Liver (tissue), 9 donors: ENCODE data around the gene SRP19. TPM values are rescaled to one million over a fixed set of nuclear protein-coding genes. Genes with fewer than 3 reads are reported as not detected.

Experiments used
- DNase-seq: peaks from one replicate; pipeline ENCODE4 v3.0.0-alpha.2; 2017; ENCODE audit warnings: low spot score
- H3K27ac ChIP-seq, 2 donors: one replicate each; pipeline ENCODE4 v1.7.0; 2013; ENCODE audit warnings: inconsistent platforms in 2 of 2, low read length in 2 of 2, control low read depth in 1 of 2, low read depth in 1 of 2, mild to moderate bottlenecking in 1 of 2
- H3K27me3 ChIP-seq, 4 donors: one replicate each; pipeline versions ENCODE4 v1.6.1 to v1.7.0; 2013; ENCODE audit warnings: low read length in 3 of 4, inconsistent platforms in 1 of 4, mild to moderate bottlenecking in 1 of 4, moderate library complexity in 1 of 4; ENCODE audit not compliant: control insufficient read depth in 4 of 4, insufficient read depth in 4 of 4
- H3K36me3 ChIP-seq, 4 donors: one replicate each; pipeline versions ENCODE4 v1.6.1 to v1.7.0; 2013; ENCODE audit warnings: low read length in 3 of 4, mild to moderate bottlenecking in 3 of 4, low read depth in 1 of 4, moderate library complexity in 1 of 4; ENCODE audit not compliant: control insufficient read depth in 4 of 4, insufficient read depth in 3 of 4
- H3K4me1 ChIP-seq, 4 donors: one replicate each; pipeline versions ENCODE4 v1.6.1 to v1.7.0; 2013; ENCODE audit warnings: low read length in 3 of 4, mild to moderate bottlenecking in 3 of 4, moderate library complexity in 1 of 4; ENCODE audit not compliant: control insufficient read depth in 4 of 4, insufficient read depth in 4 of 4
- H3K4me3 ChIP-seq, 3 donors: one replicate each; pipeline versions ENCODE4 v1.6.1 to v1.7.0; 2013; ENCODE audit warnings: low read length in 3 of 3, control low read depth in 1 of 3, low read depth in 1 of 3, mild to moderate bottlenecking in 1 of 3
- H3K9ac ChIP-seq, 2 donors: one replicate each; pipeline ENCODE4 v1.7.0; 2013; ENCODE audit warnings: low read length in 2 of 2, mild to moderate bottlenecking in 2 of 2, moderate library complexity in 2 of 2, control low read depth in 1 of 2, low read depth in 1 of 2
- H3K9me3 ChIP-seq, 4 donors: one replicate each; pipeline versions ENCODE4 v1.6.1 to v1.7.0; 2013; ENCODE audit warnings: low read length in 3 of 4; ENCODE audit not compliant: control insufficient read depth in 4 of 4
- EGR1 ChIP-seq, 2 donors: IDR thresholded peaks; 2 replicates each; pipeline ENCODE4 v1.6.1; 2016 to 2018; ENCODE audit warnings: antibody characterized with exemption in 2 of 2, low read depth in 2 of 2
- FOXA1 ChIP-seq: IDR thresholded peaks from 2 replicates; pipeline ENCODE4 v1.6.1; 2016; ENCODE audit warnings: antibody characterized with exemption
- FOXA2 ChIP-seq: IDR thresholded peaks from 2 replicates; pipeline ENCODE4 v1.6.1; 2016; ENCODE audit warnings: antibody characterized with exemption
- GABPA ChIP-seq, 2 donors: IDR thresholded peaks in 1 of 2; conservative IDR thresholded peaks in 1 of 2; 2 replicates each; pipeline ENCODE4 v1.6.1; 2016; ENCODE audit warnings: antibody characterized with exemption in 2 of 2, mild to moderate bottlenecking in 1 of 2, moderate library complexity in 1 of 2
- HNF4A ChIP-seq, 2 donors: conservative IDR thresholded peaks; 2 replicates each; pipeline ENCODE4 v1.6.1; 2016; ENCODE audit warnings: antibody characterized with exemption in 2 of 2, mild to moderate bottlenecking in 2 of 2
- HNF4G ChIP-seq: IDR thresholded peaks from 2 replicates; pipeline ENCODE4 v1.6.1; 2016; ENCODE audit warnings: antibody characterized with exemption
- JUND ChIP-seq, 2 donors: IDR thresholded peaks; 2 replicates each; pipeline ENCODE4 v1.6.1; 2016; ENCODE audit warnings: antibody characterized with exemption in 2 of 2
- NR2F2 ChIP-seq: IDR thresholded peaks from 2 replicates; pipeline ENCODE4 v1.6.1; 2016; ENCODE audit warnings: antibody characterized with exemption
- RAD21 ChIP-seq, 2 donors: IDR thresholded peaks; 2 replicates each; pipeline ENCODE4 v1.6.1; 2016; ENCODE audit warnings: antibody characterized with exemption in 2 of 2, mild to moderate bottlenecking in 2 of 2
- REST ChIP-seq: IDR thresholded peaks from 2 replicates; pipeline ENCODE4 v1.6.1; 2016; ENCODE audit warnings: antibody characterized with exemption, mild to moderate bottlenecking
- RXRA ChIP-seq, 2 donors: IDR thresholded peaks; 2 replicates each; pipeline ENCODE4 v1.6.1; 2017 to 2018; ENCODE audit warnings: antibody characterized with exemption in 2 of 2, mild to moderate bottlenecking in 1 of 2
- SP1 ChIP-seq: IDR thresholded peaks from 2 replicates; pipeline ENCODE4 v1.6.1; 2018; ENCODE audit warnings: antibody characterized with exemption, mild to moderate bottlenecking
- TAF1 ChIP-seq: conservative IDR thresholded peaks from 2 replicates; pipeline ENCODE4 v1.6.1; 2016; ENCODE audit warnings: antibody characterized with exemption, mild to moderate bottlenecking
- YY1 ChIP-seq: IDR thresholded peaks from 2 replicates; pipeline ENCODE4 v1.6.1; 2016; ENCODE audit warnings: antibody characterized with exemption, mild to moderate bottlenecking
- ZBTB33 ChIP-seq: IDR thresholded peaks from 2 replicates; pipeline ENCODE4 v1.6.1; 2016; ENCODE audit warnings: antibody characterized with exemption
- WGBS: extraction: QIAGEN DNeasy Blood & Tissue Kit; methylation state at CpG from one replicate; pipeline ENCODE4 v1.1.7; 2013; 5-methylcytosine and 5-hydroxymethylcytosine counted together
- polyA plus RNA-seq, 2 donors: library from polyadenylated mRNA; stranded (reverse) in 1 of 2; unstranded in 1 of 2; fragments of 200-250 nt in 1 of 2; fragments of >200 nt in 1 of 2; fragmentation: Nextera tagmentation in 1 of 2; extraction: Ambion mirVana in 1 of 2; gene quantifications; one replicate each; pipeline versions ENCODE4 v1.2.1 to v1.2.3, GENCODE V29; 2013 to 2015
- total RNA-seq, 2 donors: library from RNA; depleted of rRNA; stranded (reverse); fragments of >200 nt; gene quantifications; one replicate each; pipeline ENCODE4 v1.2.3, GENCODE V29; 2014
- TF ChIP-seq, protein P1 (sequence below): IDR thresholded peaks from 2 replicates; pipeline ENCODE4 v1.6.1; 2016; ENCODE audit warnings: antibody characterized with exemption
- TF ChIP-seq, protein P2 (sequence below): IDR thresholded peaks from 2 replicates; pipeline ENCODE4 v1.6.1; 2016; ENCODE audit warnings: antibody characterized with exemption
- TF ChIP-seq, protein P3 (sequence below): fragments of 150-350 bp; IDR thresholded peaks from 2 replicates; pipeline ENCODE4 v1.5.1; 2017; ENCODE audit warnings: improper control_type of control experiment, low read depth, low read length; ENCODE audit not compliant: missing input control
- donor health status: healthy.
- donor health status: healthy.
- donor health status: healthy.
- donor health status: healthy.
- donor health status: healthy.

The SRP19 gene
- total and polyA plus RNA-seq, 4 donors = 22.0 to 65.5 (median 50.8) TPM

DNA sequence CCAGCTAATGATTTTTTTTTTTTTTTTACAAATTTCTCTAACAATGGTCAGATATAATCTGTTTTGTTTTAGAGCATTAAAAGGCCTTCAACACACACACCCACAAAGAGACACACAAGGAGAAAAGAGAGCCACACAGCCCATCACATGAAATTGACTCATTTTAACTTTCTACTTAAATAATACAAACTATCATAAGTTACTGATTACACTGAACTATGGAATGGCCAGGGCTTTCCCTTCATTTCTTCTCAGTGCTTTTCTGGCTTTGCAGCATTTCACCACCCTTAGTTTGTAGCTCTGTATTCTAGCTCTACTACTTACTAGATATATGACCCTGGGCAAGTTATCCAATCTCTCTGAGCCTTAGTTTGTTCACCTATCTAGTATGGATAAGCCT is 47.8 kb downstream of the SRP19 start:
- Histone ChIP-seq H3K9ac (no peak overlapping the region), H3K4me1 (peaks cover 0 to 3% (median 0%) of the 10 kb centered on the region in 4 donors), H3K9me3 (no peaks in the 10 kb centered on the region), H3K27ac (no peak overlapping the region), H3K4me3 (no peak overlapping the region), H3K27me3 (no peaks in the 10 kb centered on the region), H3K36me3 (peaks cover 0 to 6% (median 4%) of the 10 kb centered on the region in 4 donors)
- DNase-seq = no peak
- TF ChIP-seq RXRA (IDR thresholded peaks at IDR 0.05) = no peak

GRCh38 chr5:112910529-112910928 is 49.4 kb downstream of the SRP19 start:
- WGBS = 90% methylated on average over 1 of the region's 1 CpG
- Histone ChIP-seq H3K36me3 (peaks cover 0 to 6% (median 5%) of the 10 kb centered on the region in 4 donors), H3K27me3 (no peaks in the 10 kb centered on the region), H3K4me1 (peaks cover 0 to 3% (median 0%) of the 10 kb centered on the region in 4 donors), H3K27ac (no peak overlapping the region), H3K4me3 (no peak overlapping the region), H3K9me3 (no peaks in the 10 kb centered on the region), H3K9ac (no peak overlapping the region)
- TF ChIP-seq ZBTB33 (no peak), RXRA (IDR thresholded peaks at IDR 0.05) (no peak), TAF1 (no peak), JUND (IDR thresholded peaks at IDR 0.05) (no peak), YY1 (no peak), HNF4G (no peak), GABPA (IDR thresholded peaks at IDR 0.05 in 1 of 2, conservative IDR thresholded peaks at IDR 0.05 in 1 of 2) (no peak), REST (no peak), NR2F2 (no peak), RAD21 (IDR thresholded peaks at IDR 0.05) (no peak), EGR1 (IDR thresholded peaks at IDR 0.05; ENCODE audit: low read depth in 2 of 2) (no peak), FOXA2 (no peak), HNF4A (conservative IDR thresholded peaks at IDR 0.05) (no peak), FOXA1 (no peak), SP1 (no peak)
- TF ChIP-seq, protein P1, sequence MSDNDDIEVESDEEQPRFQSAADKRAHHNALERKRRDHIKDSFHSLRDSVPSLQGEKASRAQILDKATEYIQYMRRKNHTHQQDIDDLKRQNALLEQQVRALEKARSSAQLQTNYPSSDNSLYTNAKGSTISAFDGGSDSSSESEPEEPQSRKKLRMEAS = no peak
- TF ChIP-seq, protein P2, sequence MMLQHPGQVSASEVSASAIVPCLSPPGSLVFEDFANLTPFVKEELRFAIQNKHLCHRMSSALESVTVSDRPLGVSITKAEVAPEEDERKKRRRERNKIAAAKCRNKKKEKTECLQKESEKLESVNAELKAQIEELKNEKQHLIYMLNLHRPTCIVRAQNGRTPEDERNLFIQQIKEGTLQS = no peak
- TF ChIP-seq, protein P3, sequence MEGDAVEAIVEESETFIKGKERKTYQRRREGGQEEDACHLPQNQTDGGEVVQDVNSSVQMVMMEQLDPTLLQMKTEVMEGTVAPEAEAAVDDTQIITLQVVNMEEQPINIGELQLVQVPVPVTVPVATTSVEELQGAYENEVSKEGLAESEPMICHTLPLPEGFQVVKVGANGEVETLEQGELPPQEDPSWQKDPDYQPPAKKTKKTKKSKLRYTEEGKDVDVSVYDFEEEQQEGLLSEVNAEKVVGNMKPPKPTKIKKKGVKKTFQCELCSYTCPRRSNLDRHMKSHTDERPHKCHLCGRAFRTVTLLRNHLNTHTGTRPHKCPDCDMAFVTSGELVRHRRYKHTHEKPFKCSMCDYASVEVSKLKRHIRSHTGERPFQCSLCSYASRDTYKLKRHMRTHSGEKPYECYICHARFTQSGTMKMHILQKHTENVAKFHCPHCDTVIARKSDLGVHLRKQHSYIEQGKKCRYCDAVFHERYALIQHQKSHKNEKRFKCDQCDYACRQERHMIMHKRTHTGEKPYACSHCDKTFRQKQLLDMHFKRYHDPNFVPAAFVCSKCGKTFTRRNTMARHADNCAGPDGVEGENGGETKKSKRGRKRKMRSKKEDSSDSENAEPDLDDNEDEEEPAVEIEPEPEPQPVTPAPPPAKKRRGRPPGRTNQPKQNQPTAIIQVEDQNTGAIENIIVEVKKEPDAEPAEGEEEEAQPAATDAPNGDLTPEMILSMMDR = no peak
- no peak for DNase-seq
